Measurements from ENCODE around the gene VTN. TPM values are rescaled to one million over a fixed set of nuclear protein-coding genes. Genes with fewer than 3 reads are reported as not detected.

Gene VTN
- total and polyA plus RNA-seq, 2 experiments from 2014 or later, result 0.16 TPM; not detected in 1

GRCh38 chr17:28347261-28347891, 22.7 kb downstream of the VTN start:
- H3K27ac Mint-ChIP-seq, result 0 out of 2 replicates have a peak overlapping the region, but pooled peaks have one; percentile 46
- peaks cover 7% of the 10 kb centered on the region for H3K27me3 Mint-ChIP-seq (ENCODE audit: insufficient read depth, low read depth, poor library complexity)
- H3K36me3 Mint-ChIP-seq (ENCODE audit: low read depth), result peaks cover 71% of the 10 kb centered on the region
- Histone ChIP-seq H4K20me1 (replicated peaks; ENCODE audit: insufficient read depth) (peaks cover 14% of the 10 kb centered on the region; the same call in 1 of the 2 replicates), H3K4me3 (no peak overlapping the region), H3F3A (replicated peaks; ENCODE audit: low read depth) (no peaks in the 10 kb centered on the region), H3K4me1 (ENCODE audit: insufficient read depth) (no peaks in the 10 kb centered on the region; the same call in 1 of the 2 replicates), H3K9me2 (ENCODE audit: insufficient read depth) (no peaks in the 10 kb centered on the region), H3K79me2 (replicated peaks; ENCODE audit: insufficient read depth) (no peaks in the 10 kb centered on the region), H3K27ac (ENCODE audit: low read depth) (no peak overlapping the region; the same call in 1 of the 2 replicates), H3K4me2 (no peak overlapping the region), H3K27me3 (ENCODE audit: insufficient read depth) (no peaks in the 10 kb centered on the region), H3K36me3 (ENCODE audit: insufficient read depth) (peaks cover 20% of the 10 kb centered on the region), H2AFZ (no peak overlapping the region)
- no peak for TF ChIP-seq CREB1 (CRISPR knock-in tag; IDR thresholded peaks at IDR 0.05; ENCODE audit: low read depth)
- TF ChIP-seq JUNB (IDR thresholded peaks at IDR 0.05; ENCODE audit: unreplicated experiment), result no peak
- TF ChIP-seq REST (IDR thresholded peaks at IDR 0.05; ENCODE audit: unreplicated experiment), result no peak
- TF ChIP-seq EZH2phosphoT487 (IDR thresholded peaks at IDR 0.05; ENCODE audit: unreplicated experiment), result no peak
- TF ChIP-seq ZNF331 (CRISPR knock-in tag; IDR thresholded peaks at IDR 0.05; ENCODE audit: low read depth), result no peak
- TF ChIP-seq POLR2AphosphoS5 (IDR thresholded peaks at IDR 0.05; ENCODE audit: low read depth), result no peak
- TF ChIP-seq, protein P1, sequence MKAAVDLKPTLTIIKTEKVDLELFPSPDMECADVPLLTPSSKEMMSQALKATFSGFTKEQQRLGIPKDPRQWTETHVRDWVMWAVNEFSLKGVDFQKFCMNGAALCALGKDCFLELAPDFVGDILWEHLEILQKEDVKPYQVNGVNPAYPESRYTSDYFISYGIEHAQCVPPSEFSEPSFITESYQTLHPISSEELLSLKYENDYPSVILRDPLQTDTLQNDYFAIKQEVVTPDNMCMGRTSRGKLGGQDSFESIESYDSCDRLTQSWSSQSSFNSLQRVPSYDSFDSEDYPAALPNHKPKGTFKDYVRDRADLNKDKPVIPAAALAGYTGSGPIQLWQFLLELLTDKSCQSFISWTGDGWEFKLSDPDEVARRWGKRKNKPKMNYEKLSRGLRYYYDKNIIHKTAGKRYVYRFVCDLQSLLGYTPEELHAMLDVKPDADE (IDR thresholded peaks at IDR 0.05), result no peak
- TF ChIP-seq STAT1 (IDR thresholded peaks at IDR 0.05; ENCODE audit: unreplicated experiment), result no peak
- no peak for TF ChIP-seq EZH2 (IDR thresholded peaks at IDR 0.05; ENCODE audit: low read depth, unreplicated experiment)
- TF ChIP-seq, protein P2, sequence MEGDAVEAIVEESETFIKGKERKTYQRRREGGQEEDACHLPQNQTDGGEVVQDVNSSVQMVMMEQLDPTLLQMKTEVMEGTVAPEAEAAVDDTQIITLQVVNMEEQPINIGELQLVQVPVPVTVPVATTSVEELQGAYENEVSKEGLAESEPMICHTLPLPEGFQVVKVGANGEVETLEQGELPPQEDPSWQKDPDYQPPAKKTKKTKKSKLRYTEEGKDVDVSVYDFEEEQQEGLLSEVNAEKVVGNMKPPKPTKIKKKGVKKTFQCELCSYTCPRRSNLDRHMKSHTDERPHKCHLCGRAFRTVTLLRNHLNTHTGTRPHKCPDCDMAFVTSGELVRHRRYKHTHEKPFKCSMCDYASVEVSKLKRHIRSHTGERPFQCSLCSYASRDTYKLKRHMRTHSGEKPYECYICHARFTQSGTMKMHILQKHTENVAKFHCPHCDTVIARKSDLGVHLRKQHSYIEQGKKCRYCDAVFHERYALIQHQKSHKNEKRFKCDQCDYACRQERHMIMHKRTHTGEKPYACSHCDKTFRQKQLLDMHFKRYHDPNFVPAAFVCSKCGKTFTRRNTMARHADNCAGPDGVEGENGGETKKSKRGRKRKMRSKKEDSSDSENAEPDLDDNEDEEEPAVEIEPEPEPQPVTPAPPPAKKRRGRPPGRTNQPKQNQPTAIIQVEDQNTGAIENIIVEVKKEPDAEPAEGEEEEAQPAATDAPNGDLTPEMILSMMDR (conservative IDR thresholded peaks at IDR 0.05; ENCODE audit: low read depth in 2 of 2), result no peak
- no peak for TF ChIP-seq ZNF114 (CRISPR knock-in tag; IDR thresholded peaks at IDR 0.05)
- H3K4me3 Mint-ChIP-seq, result no peak overlapping the region
- H3K4me1 Mint-ChIP-seq, result peaks cover 16% of the 10 kb centered on the region
- no peaks in the 10 kb centered on the region for H3K9me3 Mint-ChIP-seq
- ATAC-seq (no peak), DNase-seq (ENCODE audit: low spot score) (no peak)

All from GM23338 (cell line).